HepG2 (cell line): ENCODE results near the gene DNAAF3. TPM values are rescaled to one million over a fixed set of nuclear protein-coding genes. Genes with fewer than 3 reads are reported as not detected.

Source experiments
- ATAC-seq: fragments of 200-7000 bp; cut with Tn5 transposase; 3 replicates; pipeline ENCODE4 v1.9.1; 2020; ENCODE audit warnings: mild to moderate bottlenecking, moderate library complexity
- BruUV-seq: library from RNA; stranded (reverse); fragments of 400-500 nt; replicated peaks from 2 replicates; lab custom pipeline; 2021; lab: Mats Ljungman, UMichigan
- CTCF ChIA-PET: fragments of 300-600 bp; formaldehyde crosslinking; extraction: SDS; loops from one replicate; lab custom pipeline; 2021; ENCODE audit warnings: low total read pairs, inconsistent platforms, low intra/inter-chr PET ratio; lab: Yijun Ruan, JAX
- POLR2A ChIA-PET: fragments of 350-600 bp; sonication (Branson Sonifier 250); formaldehyde crosslinking; loops from one replicate; lab custom pipeline; 2020; ENCODE audit warnings: antibody characterized with exemption, inconsistent platforms; lab: Yijun Ruan, JAX
- DNase-seq: peaks from one replicate; pipeline ENCODE4 v3.0.0-alpha.2; 2015; ENCODE audit warnings: low spot score
- FAIRE-seq: peaks from 3 replicates; lab custom pipeline; 2011; peaks lifted over from hg19 to GRCh38; lab: Jason Lieb, UNC
- H2AFZ ChIP-seq: one replicate; pipeline ENCODE4 v1.6.1; 2011; ENCODE audit warnings: low read length, inconsistent platforms
- H3K27ac ChIP-seq: fragments of 300-600 bp; 3 replicates; pipeline ENCODE4 v1.8.0; 2011; ENCODE audit warnings: mixed run types, mild to moderate bottlenecking, mixed read lengths, low read length, inconsistent platforms; ENCODE audit not compliant: insufficient read depth; ENCODE audit errors: extremely low read length
- H3K27me3 ChIP-seq, 2 experiments: fragments of 200-600 bp in 1 of 2; 2 replicates in 1 of 2; 3 replicates in 1 of 2; pipeline versions ENCODE4 v1.6.0 to v1.8.0; 2011; ENCODE audit warnings: low read length in 2 of 2, mild to moderate bottlenecking in 2 of 2, moderate library complexity in 2 of 2, inconsistent platforms in 1 of 2; ENCODE audit not compliant: insufficient read depth in 2 of 2, control insufficient read depth in 1 of 2
- H3K36me3 ChIP-seq, 2 experiments: fragments of 200-600 bp in 1 of 2; replicated peaks in 1 of 2; 2 replicates in 1 of 2; 3 replicates in 1 of 2; pipeline versions ENCODE4 v1.5.1 to v1.8.0; 2011; ENCODE audit warnings: low read length in 2 of 2, inconsistent platforms in 1 of 2; ENCODE audit not compliant: insufficient read depth in 2 of 2, control insufficient read depth in 1 of 2
- H3K4me1 ChIP-seq: 2 replicates; pipeline ENCODE4 v1.5.1; 2012; ENCODE audit warnings: low read length, inconsistent platforms; ENCODE audit not compliant: insufficient read depth
- H3K4me2 ChIP-seq: 2 replicates; pipeline ENCODE4 v1.6.0; 2011; ENCODE audit warnings: low read depth, low read length, inconsistent platforms
- H3K4me3 ChIP-seq, 3 experiments: fragments of 200-600 bp in 1 of 3; sonication (generic), shearing (Covaris generic) in 1 of 3; replicated peaks in 1 of 3; 2 replicates each; pipeline ENCODE4 v1.5.1; 2011 to 2016; ENCODE audit warnings: low read length in 3 of 3, inconsistent platforms in 2 of 3, low read depth in 2 of 3, mild to moderate bottlenecking in 2 of 3, control low read depth in 1 of 3, mixed read lengths in 1 of 3; ENCODE audit not compliant: insufficient read depth in 1 of 3
- H3K79me2 ChIP-seq: one replicate; pipeline ENCODE4 v1.6.1; 2011; ENCODE audit warnings: low read length, inconsistent platforms; ENCODE audit not compliant: insufficient read depth
- H3K9ac ChIP-seq: 2 replicates; pipeline ENCODE4 v1.6.0; 2011; ENCODE audit warnings: mild to moderate bottlenecking, low read depth, low read length, inconsistent platforms; ENCODE audit not compliant: insufficient read depth
- H3K9me3 ChIP-seq: 2 replicates; pipeline ENCODE4 v1.5.1; 2012; ENCODE audit warnings: mild to moderate bottlenecking, low read length
- H4K20me1 ChIP-seq: 2 replicates; pipeline ENCODE4 v1.6.0; 2011; ENCODE audit warnings: inconsistent platforms, mild to moderate bottlenecking, low read length, moderate library complexity; ENCODE audit not compliant: insufficient read depth
- ATM ChIP-seq: fragments of 450-650 bp; IDR thresholded peaks from 2 replicates; pipeline ENCODE4 v1.7.1; 2017; ENCODE audit warnings: mild to moderate bottlenecking, borderline replicate concordance
- BCL3 ChIP-seq: sonication (generic); formaldehyde crosslinking; IDR thresholded peaks from 2 replicates; pipeline ENCODE4 v1.5.1; 2020; ENCODE audit warnings: mild to moderate bottlenecking, missing genetic modification reagents, moderate library complexity
- DBP ChIP-seq: sonication (generic); formaldehyde crosslinking; IDR thresholded peaks from 2 replicates; pipeline ENCODE4 v1.4.0; 2020; ENCODE audit warnings: missing genetic modification reagents; ENCODE audit errors: not compliant biosample characterization
- HCFC1 ChIP-seq: fragments of 150-350 bp; IDR thresholded peaks from 2 replicates; pipeline ENCODE4 v1.6.1; 2014; ENCODE audit warnings: low read depth, low read length
- MIER2 ChIP-seq: IDR thresholded peaks from 2 replicates; pipeline ENCODE4 v1.6.1; 2016; ENCODE audit warnings: missing biosample characterization, missing genetic modification reagents
- PLSCR1 ChIP-seq: sonication (generic); formaldehyde crosslinking; IDR thresholded peaks from 2 replicates; pipeline ENCODE4 v1.5.0; 2020; ENCODE audit warnings: missing genetic modification reagents, mild to moderate bottlenecking, borderline replicate concordance
- SUZ12 ChIP-seq: fragments of 150-350 bp; IDR thresholded peaks from 2 replicates; pipeline ENCODE4 v1.6.1; 2014; ENCODE audit warnings: low read depth, low read length
- THAP11 ChIP-seq: IDR thresholded peaks from 2 replicates; pipeline ENCODE4 v1.6.1; 2016; ENCODE audit warnings: missing biosample characterization, missing genetic modification reagents
- ZNF143 ChIP-seq: sonication (generic); formaldehyde crosslinking; IDR thresholded peaks from 2 replicates; pipeline ENCODE4 v1.4.0; 2020; ENCODE audit warnings: missing genetic modification reagents
- ZNF20 ChIP-seq: sonication (generic); formaldehyde crosslinking; IDR thresholded peaks from 2 replicates; pipeline ENCODE4 v1.4.0; 2020; ENCODE audit warnings: mild to moderate bottlenecking, moderate library complexity, missing genetic modification reagents
- WGBS: methylation state at CpG from one replicate; pipeline ENCODE4 v1.1.6; 2017; ENCODE audit warnings: low lambda C conversion rate; 5-methylcytosine and 5-hydroxymethylcytosine counted together
- in situ Hi-C: cut with HindIII; loops from 2 replicates; pipeline ENCODE4 v1.10.0; 2017; ENCODE audit warnings: low pct_unique_long_range_greater_than_20kb; ENCODE audit not compliant: extremely low pct_ligation_motif_present
- intact Hi-C: fragments of 100-400 bp; cut with micrococcal nuclease; formaldehyde crosslinking; loops from one replicate; pipeline ENCODE4 v1.10.0; 2022; ENCODE audit not compliant: unreplicated experiment
- polyA plus RNA-seq, 8 experiments: library from polyadenylated mRNA; depleted of rRNA in 3 of 8; stranded (reverse) in 7 of 8; unstranded in 1 of 8; fragments of >200 nt; fragmentation: Illumina TruSeq in 4 of 8; extraction: Trizol in 4 of 8; gene quantifications; 2 replicates each; pipeline versions ENCODE4 v1.2.1 to v1.2.3, GENCODE V29; 2011 to 2016; ENCODE audit warnings: low read depth in 4 of 8, missing spikeins in 1 of 8, mixed read lengths in 1 of 8; ENCODE audit not compliant: insufficient read depth in 1 of 8
- total RNA-seq, 5 experiments: library from RNA; depleted of rRNA; stranded (reverse); fragments of >200 nt; fragmentation: Illumina TruSeq; extraction: Trizol; gene quantifications; 2 replicates each; pipeline ENCODE4 v1.2.3, GENCODE V29; 2016; ENCODE audit warnings: low read depth in 1 of 5

The DNAAF3 gene
- total and polyA plus RNA-seq, 2 of the 13 experiments (the other 11 are each of a cell fraction or from before 2014, with no cell fraction given): 0.30 to 0.40 TPM

DNA sequence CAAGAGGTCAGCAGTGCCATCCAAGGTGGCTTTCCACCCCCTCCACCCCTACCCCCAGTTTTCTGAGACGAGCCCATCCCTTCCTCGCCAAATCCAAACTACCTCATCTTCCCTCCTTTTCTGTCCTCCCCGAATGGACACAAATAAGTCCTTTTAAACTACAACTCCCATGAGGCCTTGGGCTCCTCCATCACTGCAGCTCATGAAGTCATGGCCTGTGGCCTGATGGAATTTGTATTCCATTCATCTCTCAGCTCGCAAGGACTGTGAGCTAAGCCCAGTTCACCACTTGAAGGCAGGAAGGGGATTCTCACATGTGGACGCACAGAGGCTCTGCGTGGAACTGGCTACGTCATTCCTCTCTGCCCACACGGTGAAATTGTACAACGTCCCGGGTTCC is 30.4 kb upstream of the DNAAF3 start:
- Histone ChIP-seq H3K79me2 (no peaks in the 10 kb centered on the region), H3K9ac (no peak overlapping the region), H3K36me3 (peaks cover 22 to 63% of the 10 kb centered on the region in 2 experiments), H3K9me3 (no peaks in the 10 kb centered on the region), H3K4me3 (no peak overlapping the region), H4K20me1 (peaks cover under 1% of the 10 kb centered on the region; the same call in 1 of the 2 replicates), H3K27me3 (no peaks in the 10 kb centered on the region), H3K4me2 (no peak overlapping the region), H2AFZ (no peak overlapping the region), H3K4me1 (no peaks in the 10 kb centered on the region), H3K27ac (no peak overlapping the region)
- POLR2A ChIA-PET: interaction anchor here (0.5 to 6.1 kb wide), 5 partner anchors 8 to 142 kb away, joined by 3 to 28 read pairs (median 3); partner anchors contain the start of gene PTPRH
- WGBS: 95% methylated on average over 9 of the region's 10 CpGs
- TSS peak; percentile 29 for BruUV-seq
- CTCF ChIA-PET: no interaction called here
- FAIRE-seq: no peak
- TF ChIP-seq ZNF143: peak; percentile 77
- TF ChIP-seq SUZ12: peak; percentile 26; the same call in 1 of the 2 replicates
- TF ChIP-seq ATM: no peak
- TF ChIP-seq ZNF20 (CRISPR knock-in tag): no peak
- TF ChIP-seq PLSCR1 (CRISPR knock-in tag): no peak
- no peak for TF ChIP-seq BCL3 (CRISPR knock-in tag)
- TF ChIP-seq HCFC1: peak; percentile 21; the same call in 1 of the 2 replicates
- no peak for TF ChIP-seq MIER2 (CRISPR knock-in tag)
- peak; percentile 84 for TF ChIP-seq THAP11
- TF ChIP-seq DBP (CRISPR knock-in tag): no peak
- no peak for DNase-seq
- in situ Hi-C loops: no loop called here
- intact Hi-C loops: loop anchor here (1.0 kb wide), 1 partner anchor 19 kb away; no protein-coding TSS in a partner anchor
- no peak for ATAC-seq
